Activated T-cell treated with anti-CD3 and anti-CD28 coated beads, Interleukin-2, amount 50 U/mL, for 24 hours (primary cell): Measurements from ENCODE around the gene RER1.

Experiments used
- DNase-seq: peaks from one replicate; pipeline ENCODE4 v3.0.0-alpha.2; 2020
- H3K27ac Mint-ChIP-seq: 2 replicates; pipeline ENCODE4 v1.8.0; 2020; ENCODE audit warnings: mild to moderate bottlenecking, mixed read lengths
- H3K27me3 Mint-ChIP-seq: 2 replicates; pipeline ENCODE4 v1.8.0; 2020; ENCODE audit warnings: mixed read lengths
- H3K36me3 Mint-ChIP-seq: 2 replicates; pipeline ENCODE4 v1.8.0; 2020; ENCODE audit warnings: low read depth, mixed read lengths
- H3K4me1 Mint-ChIP-seq: 2 replicates; pipeline ENCODE4 v1.8.0; 2020; ENCODE audit warnings: low read depth, mixed read lengths
- H3K4me3 Mint-ChIP-seq: 2 replicates; pipeline ENCODE4 v1.8.0; 2020; ENCODE audit warnings: mild to moderate bottlenecking, moderate library complexity, mixed read lengths
- H3K9me3 Mint-ChIP-seq: 2 replicates; pipeline ENCODE4 v1.8.0; 2020; ENCODE audit warnings: mixed read lengths

The RER1 gene

GRCh38 chr1:2413495-2414296, 22.1 kb downstream of the RER1 start:
- DNase-seq, result peak; percentile 68
- peaks cover 46% of the 10 kb centered on the region for H3K4me1 Mint-ChIP-seq

GRCh38 chr1:2414297-2414958, 22.8 kb downstream of the RER1 start:
- peaks cover 23% of the 10 kb centered on the region for H3K36me3 Mint-ChIP-seq
- H3K4me3 Mint-ChIP-seq, result peak overlapping the region; percentile 84
- peaks cover 46% of the 10 kb centered on the region for H3K4me1 Mint-ChIP-seq
- H3K9me3 Mint-ChIP-seq, result no peaks in the 10 kb centered on the region
- DNase-seq, result peak; percentile 88
- no peaks in the 10 kb centered on the region for H3K27me3 Mint-ChIP-seq
- peak overlapping the region; percentile 89 for H3K27ac Mint-ChIP-seq

More at GRCh38 chr1:2413495-2414296, 22.1 kb downstream of the RER1 start:
- H3K27me3 Mint-ChIP-seq, result no peaks in the 10 kb centered on the region
- H3K36me3 Mint-ChIP-seq, result peaks cover 30% of the 10 kb centered on the region
- H3K27ac Mint-ChIP-seq, result peak overlapping the region; percentile 89
- H3K4me3 Mint-ChIP-seq, result peak overlapping the region; percentile 84
- H3K9me3 Mint-ChIP-seq, result no peaks in the 10 kb centered on the region

- H3K4me1 Mint-ChIP-seq, result peaks cover 45% of the 10 kb centered on the region
- H3K27ac Mint-ChIP-seq, result peak overlapping the region; percentile 82
- H3K36me3 Mint-ChIP-seq, result peaks cover 14% of the 10 kb centered on the region
- DNase-seq, result no peak
- peak overlapping the region; percentile 84 for H3K4me3 Mint-ChIP-seq
- H3K9me3 Mint-ChIP-seq, result no peaks in the 10 kb centered on the region
- H3K27me3 Mint-ChIP-seq, result no peaks in the 10 kb centered on the region
Measured at GRCh38 chr1:2415337-2415736, 23.7 kb downstream of the RER1 start.

GRCh38 chr1:2415801-2416208, 24.2 kb downstream of the RER1 start:
- no peaks in the 10 kb centered on the region for H3K9me3 Mint-ChIP-seq
- no peaks in the 10 kb centered on the region for H3K27me3 Mint-ChIP-seq
- peak overlapping the region; percentile 84 for H3K4me3 Mint-ChIP-seq
- peak overlapping the region; percentile 82 for H3K27ac Mint-ChIP-seq
- peaks cover 40% of the 10 kb centered on the region for H3K4me1 Mint-ChIP-seq
- peaks cover 9% of the 10 kb centered on the region for H3K36me3 Mint-ChIP-seq
- peak; percentile 67 for DNase-seq

- Mint-ChIP-seq H3K36me3 (peaks cover 7% of the 10 kb centered on the region), H3K9me3 (no peaks in the 10 kb centered on the region), H3K4me1 (peaks cover 38% of the 10 kb centered on the region), H3K27me3 (no peaks in the 10 kb centered on the region), H3K27ac (peak overlapping the region; percentile 84), H3K4me3 (peak overlapping the region; percentile 84)
- DNase-seq, result peak; percentile 56
Measured at GRCh38 chr1:2416403-2416802, 24.8 kb downstream of the RER1 start.

- no peaks in the 10 kb centered on the region for H3K27me3 Mint-ChIP-seq
- DNase-seq, result no peak
- H3K9me3 Mint-ChIP-seq, result no peaks in the 10 kb centered on the region
- H3K36me3 Mint-ChIP-seq, result peaks cover 4% of the 10 kb centered on the region
- H3K4me3 Mint-ChIP-seq, result peak overlapping the region; percentile 84
- peaks cover 35% of the 10 kb centered on the region for H3K4me1 Mint-ChIP-seq
- peak overlapping the region; percentile 84 for H3K27ac Mint-ChIP-seq
Measured at GRCh38 chr1:2417083-2417832, 25.6 kb downstream of the RER1 start.

- Mint-ChIP-seq H3K4me3 (no peak overlapping the region), H3K27ac (no peak overlapping the region), H3K36me3 (peaks cover 4% of the 10 kb centered on the region), H3K9me3 (peaks cover under 1% of the 10 kb centered on the region), H3K27me3 (no peaks in the 10 kb centered on the region), H3K4me1 (peaks cover 35% of the 10 kb centered on the region)
- DNase-seq, result no peak
Measured at GRCh38 chr1:2417833-2418225, 26.2 kb downstream of the RER1 start.

GRCh38 chr1:2418791-2419320, 27.2 kb downstream of the RER1 start:
- peaks cover 32% of the 10 kb centered on the region for H3K4me1 Mint-ChIP-seq
- H3K4me3 Mint-ChIP-seq, result no peak overlapping the region
- no peaks in the 10 kb centered on the region for H3K27me3 Mint-ChIP-seq
- no peak overlapping the region for H3K27ac Mint-ChIP-seq
- peaks cover 4% of the 10 kb centered on the region for H3K36me3 Mint-ChIP-seq
- peaks cover 2% of the 10 kb centered on the region for H3K9me3 Mint-ChIP-seq
- no peak for DNase-seq

GRCh38 chr1:2419416-2419815, 27.8 kb downstream of the RER1 start:
- peaks cover 27% of the 10 kb centered on the region for H3K4me1 Mint-ChIP-seq
- no peak overlapping the region for H3K4me3 Mint-ChIP-seq
- no peaks in the 10 kb centered on the region for H3K36me3 Mint-ChIP-seq
- no peak overlapping the region for H3K27ac Mint-ChIP-seq
- peaks cover 2% of the 10 kb centered on the region for H3K9me3 Mint-ChIP-seq
- H3K27me3 Mint-ChIP-seq, result no peaks in the 10 kb centered on the region
- no peak for DNase-seq

- no peaks in the 10 kb centered on the region for H3K36me3 Mint-ChIP-seq
- H3K4me3 Mint-ChIP-seq, result no peak overlapping the region
- no peaks in the 10 kb centered on the region for H3K4me1 Mint-ChIP-seq
- no peak overlapping the region for H3K27ac Mint-ChIP-seq
- H3K9me3 Mint-ChIP-seq, result peaks cover 2% of the 10 kb centered on the region
- no peak for DNase-seq
- H3K27me3 Mint-ChIP-seq, result no peaks in the 10 kb centered on the region
Measured at GRCh38 chr1:2422523-2422922, 30.9 kb downstream of the RER1 start.

- no peaks in the 10 kb centered on the region for H3K36me3 Mint-ChIP-seq
- H3K4me3 Mint-ChIP-seq, result no peak overlapping the region
- no peaks in the 10 kb centered on the region for H3K4me1 Mint-ChIP-seq
- H3K27me3 Mint-ChIP-seq, result no peaks in the 10 kb centered on the region
- H3K27ac Mint-ChIP-seq, result no peak overlapping the region
- peaks cover 2% of the 10 kb centered on the region for H3K9me3 Mint-ChIP-seq
- DNase-seq, result no peak
Measured at GRCh38 chr1:2425892-2426291, 34.3 kb downstream of the RER1 start.

- Mint-ChIP-seq H3K27ac (no peak overlapping the region), H3K9me3 (peaks cover 2% of the 10 kb centered on the region), H3K4me3 (no peak overlapping the region), H3K27me3 (no peaks in the 10 kb centered on the region), H3K36me3 (no peaks in the 10 kb centered on the region), H3K4me1 (no peaks in the 10 kb centered on the region)
- DNase-seq, result no peak
Measured at GRCh38 chr1:2426540-2426939, 34.9 kb downstream of the RER1 start.

- H3K27me3 Mint-ChIP-seq, result no peaks in the 10 kb centered on the region
- H3K36me3 Mint-ChIP-seq, result no peaks in the 10 kb centered on the region
- H3K4me1 Mint-ChIP-seq, result no peaks in the 10 kb centered on the region
- DNase-seq, result no peak
- H3K4me3 Mint-ChIP-seq, result no peak overlapping the region
- peaks cover 2% of the 10 kb centered on the region for H3K9me3 Mint-ChIP-seq
- no peak overlapping the region for H3K27ac Mint-ChIP-seq
Measured at GRCh38 chr1:2427051-2427450, 35.4 kb downstream of the RER1 start.

- H3K4me1 Mint-ChIP-seq, result no peaks in the 10 kb centered on the region
- no peak overlapping the region for H3K4me3 Mint-ChIP-seq
- no peak for DNase-seq
- no peaks in the 10 kb centered on the region for H3K27me3 Mint-ChIP-seq
- peaks cover under 1% of the 10 kb centered on the region for H3K9me3 Mint-ChIP-seq
- no peaks in the 10 kb centered on the region for H3K36me3 Mint-ChIP-seq
- no peak overlapping the region for H3K27ac Mint-ChIP-seq
Measured at GRCh38 chr1:2427976-2428375, 36.3 kb downstream of the RER1 start.
